ENCODE results near the gene CPS1. TPM values are rescaled to one million over a fixed set of nuclear protein-coding genes. Genes with fewer than 3 reads are reported as not detected.

The CPS1 gene
- total RNA-seq, 2 experiments from 2014 or later, result 2.6 to 3.2 TPM

GRCh38 chr2:210727549-210727948 is 171.2 kb downstream of the CPS1 start:
- POLR2A ChIA-PET, result no interaction called here
- CTCF ChIA-PET, result no interaction called here
- ATAC-seq (no peak), DNase-seq (no peak)
- Mint-ChIP-seq H3K4me1 (ENCODE audit: low read depth) (no peaks in the 10 kb centered on the region), H3K4me3 (no peak overlapping the region), H3K36me3 (ENCODE audit: low read depth) (no peaks in the 10 kb centered on the region), H3K27ac (no peak overlapping the region), H3K27me3 (no peaks in the 10 kb centered on the region), H3K9me3 (no peaks in the 10 kb centered on the region)
- TF ChIP-seq, protein P1, sequence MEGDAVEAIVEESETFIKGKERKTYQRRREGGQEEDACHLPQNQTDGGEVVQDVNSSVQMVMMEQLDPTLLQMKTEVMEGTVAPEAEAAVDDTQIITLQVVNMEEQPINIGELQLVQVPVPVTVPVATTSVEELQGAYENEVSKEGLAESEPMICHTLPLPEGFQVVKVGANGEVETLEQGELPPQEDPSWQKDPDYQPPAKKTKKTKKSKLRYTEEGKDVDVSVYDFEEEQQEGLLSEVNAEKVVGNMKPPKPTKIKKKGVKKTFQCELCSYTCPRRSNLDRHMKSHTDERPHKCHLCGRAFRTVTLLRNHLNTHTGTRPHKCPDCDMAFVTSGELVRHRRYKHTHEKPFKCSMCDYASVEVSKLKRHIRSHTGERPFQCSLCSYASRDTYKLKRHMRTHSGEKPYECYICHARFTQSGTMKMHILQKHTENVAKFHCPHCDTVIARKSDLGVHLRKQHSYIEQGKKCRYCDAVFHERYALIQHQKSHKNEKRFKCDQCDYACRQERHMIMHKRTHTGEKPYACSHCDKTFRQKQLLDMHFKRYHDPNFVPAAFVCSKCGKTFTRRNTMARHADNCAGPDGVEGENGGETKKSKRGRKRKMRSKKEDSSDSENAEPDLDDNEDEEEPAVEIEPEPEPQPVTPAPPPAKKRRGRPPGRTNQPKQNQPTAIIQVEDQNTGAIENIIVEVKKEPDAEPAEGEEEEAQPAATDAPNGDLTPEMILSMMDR (IDR thresholded peaks at IDR 0.05), result no peak
- intact Hi-C loops (cut with micrococcal nuclease), result no loop called here

Other genes starting within 250 kb of the CPS1 start
- gene MYL1, start 241.4 kb upstream of the CPS1 start, total RNA-seq, result not detected
- gene LANCL1, start 79.8 kb upstream of the CPS1 start, total RNA-seq, result 10 to 100 TPM; 34.0 to 36.9 TPM